ENCODE measurements around the gene CCDC38.
"Not testable (repeated sequence)": the region's sequence is repeated elsewhere in the genome, so short reads cannot be mapped to it uniquely, and the experiment has no call there.

Gene CCDC38

DNA sequence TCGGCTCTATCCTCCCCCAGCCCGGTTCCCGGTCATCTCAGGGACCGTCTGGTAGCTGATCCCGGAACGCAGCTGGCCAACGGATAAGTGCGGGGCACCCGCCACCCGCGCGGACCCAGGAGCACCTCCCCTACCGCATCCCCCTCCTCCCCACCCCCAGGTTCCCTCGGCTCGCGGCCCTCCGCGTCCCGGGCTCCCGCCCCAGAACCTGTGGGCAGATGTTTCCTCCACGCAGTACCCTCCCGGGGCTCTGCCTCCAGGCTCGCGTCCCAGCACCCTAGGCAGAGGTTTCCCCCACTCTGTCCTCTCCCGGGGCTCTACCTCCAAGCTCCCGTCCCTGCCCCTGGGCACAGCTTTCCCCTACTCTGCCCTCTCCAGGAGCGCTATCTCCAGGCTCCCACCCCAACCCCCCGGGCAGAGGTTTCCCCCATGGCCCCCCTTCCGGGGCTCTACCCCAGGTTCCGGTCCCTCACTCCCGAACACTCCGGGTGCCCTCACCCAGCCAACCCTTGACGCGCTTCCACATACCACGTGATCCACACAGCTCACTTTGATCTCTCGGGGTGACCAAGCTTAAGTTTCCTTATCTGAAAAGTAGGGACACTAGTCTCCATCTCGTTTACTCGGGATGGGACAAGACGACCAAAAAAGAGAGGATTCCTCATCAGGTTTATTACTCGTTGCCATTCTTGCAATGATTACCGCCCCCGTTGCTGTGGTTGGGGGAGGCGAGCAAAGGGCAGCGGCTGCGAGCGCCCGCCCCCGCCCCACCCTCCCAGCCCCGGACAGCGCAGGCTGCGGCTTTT lies at the start of gene CCDC38:
CCDC38 (minus strand) TSS at position 91 of the 806 bp plus-strand sequence. CDS start 6,105 bp downstream, outside the sequence.
- peak; percentile 88 for DNase-seq

- DNase-seq, result no peak
These were observed 47.7 kb upstream of the CCDC38 start for GRCh38 chr12:95990136-95990535.

GRCh38 chr12:95989504-95990123 lies 47.2 kb upstream of the CCDC38 start:
- DNase-seq, result no peak

- DNase-seq, result no peak
These were observed 46.3 kb upstream of the CCDC38 start for GRCh38 chr12:95988506-95989275.

DNA sequence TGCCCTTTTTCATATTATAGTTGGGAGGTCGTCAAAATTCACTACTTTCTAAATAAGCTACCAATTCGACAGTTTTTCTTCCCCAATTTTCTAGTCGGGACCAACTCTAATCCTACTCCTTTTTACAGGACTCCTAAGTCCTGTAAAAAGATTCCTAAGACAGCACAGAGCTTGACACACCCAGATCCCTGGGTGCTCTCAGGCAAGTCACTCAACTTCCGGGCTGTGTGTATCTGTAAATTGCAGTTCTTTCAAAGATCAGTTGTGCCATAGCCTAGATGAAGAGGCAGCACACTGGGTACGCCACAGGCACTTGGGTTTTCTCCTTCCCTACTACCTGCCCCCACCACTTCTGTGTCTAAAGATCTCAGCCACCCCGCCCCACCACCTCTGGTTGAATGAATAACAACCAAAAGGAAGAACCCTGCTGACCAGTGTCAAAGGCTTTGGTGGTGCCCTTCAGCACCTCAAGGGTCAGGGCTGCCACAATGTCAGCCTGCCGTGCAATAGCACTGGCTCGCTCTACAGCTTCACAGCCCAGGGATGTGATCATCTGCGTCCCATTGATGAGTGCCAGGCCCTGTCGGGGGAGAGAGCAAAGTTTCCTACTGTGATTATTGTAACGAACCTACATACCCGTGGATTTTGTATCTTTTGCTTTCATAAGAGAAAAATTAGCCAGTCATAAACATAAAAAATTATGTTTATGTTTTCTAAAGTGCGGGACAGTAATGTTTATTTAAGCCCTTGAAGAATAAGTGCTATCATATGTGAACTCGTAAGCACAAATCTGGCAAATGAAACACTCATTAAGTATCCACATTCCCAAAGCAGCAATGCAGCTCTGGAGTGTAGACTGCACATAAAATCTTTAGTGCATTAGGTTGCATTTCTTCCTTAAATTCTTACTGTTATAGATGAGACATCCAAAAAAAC lies 44.5 kb upstream of the CCDC38 start:
- no peak for DNase-seq

DNA sequence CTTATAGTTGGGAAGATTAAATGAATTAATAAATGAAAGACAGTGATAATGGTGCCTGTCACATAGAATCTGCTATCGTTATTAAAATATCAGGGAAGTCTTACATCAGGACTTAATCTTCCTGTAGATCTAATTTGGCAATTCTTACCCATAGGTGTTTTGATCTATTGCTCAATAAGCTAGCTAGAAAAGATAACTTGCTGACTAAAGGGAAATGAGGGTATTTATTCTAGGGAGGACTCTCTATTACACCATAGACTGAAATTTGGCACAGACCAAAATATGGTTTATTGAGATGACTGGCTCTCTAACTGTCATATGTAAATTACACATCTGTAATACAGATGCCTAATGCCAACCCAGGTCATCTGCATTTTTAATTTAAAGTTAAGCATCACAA lies 42.3 kb upstream of the CCDC38 start:
- no peak for DNase-seq

DNA sequence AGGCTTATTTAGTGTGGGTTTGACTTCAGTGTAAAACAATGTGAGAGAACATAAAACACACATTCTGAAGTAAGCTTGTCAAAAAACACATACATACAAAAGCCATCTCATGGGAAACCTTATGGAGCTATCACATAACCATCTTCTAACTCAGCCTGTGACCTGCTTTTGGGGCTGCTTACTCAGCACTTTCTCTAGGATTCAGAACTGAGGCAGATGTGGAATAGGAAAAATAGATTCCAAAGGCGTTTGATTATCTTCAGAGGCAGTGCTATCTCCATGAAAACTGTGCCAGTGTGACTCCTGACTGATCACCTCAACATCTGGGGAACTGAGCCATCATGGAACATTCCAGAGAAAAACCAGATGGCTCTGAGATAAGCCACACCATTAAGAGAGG lies 40.2 kb upstream of the CCDC38 start:
- no peak for DNase-seq

DNA sequence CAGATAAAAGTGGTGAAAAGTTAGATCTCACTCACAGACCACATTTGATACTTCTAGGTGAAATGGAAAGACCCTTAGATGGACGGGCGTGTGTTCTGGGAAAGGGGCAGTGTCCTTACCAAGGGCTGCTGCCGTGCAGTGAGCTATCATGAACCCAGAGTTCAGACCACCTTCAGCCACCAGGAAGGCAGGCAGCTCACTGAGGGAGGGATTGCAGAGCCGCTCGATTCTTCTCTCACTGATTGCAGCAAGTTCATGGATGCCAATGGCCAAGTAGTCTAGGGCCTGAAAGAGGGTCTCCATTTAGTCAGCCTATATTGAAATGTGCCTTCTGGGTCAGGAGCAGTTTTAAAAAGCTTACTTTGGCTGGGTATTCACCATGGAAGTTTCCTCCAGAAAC lies 38.0 kb upstream of the CCDC38 start:
- DNase-seq, result no peak

DNA sequence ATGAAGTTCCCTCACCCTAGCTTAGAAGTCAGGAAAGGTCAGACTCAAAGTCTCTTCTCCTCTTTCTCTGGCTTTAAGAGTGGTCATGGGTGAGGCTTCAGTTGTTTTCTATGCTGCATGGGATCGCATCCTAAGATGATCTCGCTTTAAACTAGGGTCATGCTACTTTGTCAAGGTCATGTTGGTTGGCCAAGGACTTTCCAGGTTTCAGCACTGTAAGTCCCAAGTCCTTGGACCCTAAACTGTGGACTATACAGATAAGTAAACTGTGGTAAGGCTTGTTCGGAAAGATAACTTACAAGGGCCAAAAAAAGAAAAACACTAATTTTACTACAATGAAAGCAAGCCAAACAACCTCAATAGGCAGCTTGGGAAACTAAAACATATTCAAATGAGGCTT lies 36.4 kb upstream of the CCDC38 start:
- no peak for DNase-seq

GRCh38 chr12:95978351-95978750 lies 35.9 kb upstream of the CCDC38 start:
- DNase-seq, result no peak

- DNase-seq, result no peak
These were observed 35.4 kb upstream of the CCDC38 start for GRCh38 chr12:95977764-95978305.

DNA sequence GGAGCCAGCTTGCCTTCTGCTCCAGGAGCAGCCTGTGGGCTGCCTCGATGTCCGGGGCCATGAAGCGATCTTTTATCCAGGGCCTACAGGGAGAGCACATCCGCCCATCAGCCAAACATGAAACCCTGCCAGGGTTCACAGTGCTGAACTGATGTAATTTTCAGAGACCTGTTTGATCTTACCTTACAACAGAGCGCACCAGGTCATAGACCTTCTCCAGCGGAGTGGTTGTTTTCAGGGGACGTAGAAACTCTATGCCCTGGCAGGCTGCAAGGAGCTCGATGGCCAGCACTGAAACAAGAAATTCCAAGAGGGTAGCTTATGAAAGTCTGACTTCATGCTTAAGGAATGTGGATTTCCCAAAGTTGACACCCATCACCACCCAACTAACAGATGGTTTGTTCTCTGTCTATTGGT lies 34.0 kb upstream of the CCDC38 start:
- no peak for DNase-seq

DNA sequence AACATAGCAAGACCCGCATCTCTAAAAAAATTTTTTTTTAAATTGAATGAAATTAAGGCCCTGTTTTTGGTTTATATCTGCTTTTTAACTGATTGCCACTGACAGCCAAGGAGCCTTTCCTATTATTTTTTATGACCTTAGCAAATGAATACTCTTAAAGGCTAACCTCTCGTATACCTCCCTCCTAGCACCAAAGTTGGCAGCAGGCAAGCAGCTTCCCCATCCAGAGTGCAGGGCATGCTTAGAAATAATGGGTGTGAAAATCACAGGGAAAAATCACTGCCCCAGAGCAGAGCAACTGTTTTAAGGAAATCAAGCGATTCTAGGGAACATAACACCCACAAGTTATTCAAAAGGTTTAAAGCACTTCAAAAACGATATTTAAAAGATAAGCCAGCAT lies 33.1 kb upstream of the CCDC38 start:
- no peak for DNase-seq

DNA sequence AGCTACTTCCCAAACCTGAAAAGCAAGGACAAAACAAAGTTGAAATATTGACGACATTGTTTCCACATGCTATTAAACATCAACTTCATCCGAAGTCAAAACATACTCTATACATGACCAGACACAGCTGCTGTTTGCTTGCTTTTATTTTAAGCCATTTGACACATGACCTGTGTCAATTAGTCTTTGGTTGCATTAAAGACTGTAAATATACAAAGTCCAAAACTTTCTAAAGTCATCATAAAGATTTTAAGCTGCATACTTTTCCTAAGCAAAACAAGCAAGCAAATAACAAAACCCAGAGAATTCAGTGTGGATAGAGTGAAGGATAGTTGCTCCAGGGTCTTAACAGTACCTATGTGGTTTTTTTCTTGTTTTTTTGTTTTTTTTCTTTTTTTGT lies 31.9 kb upstream of the CCDC38 start:
- no peak for DNase-seq

DNA sequence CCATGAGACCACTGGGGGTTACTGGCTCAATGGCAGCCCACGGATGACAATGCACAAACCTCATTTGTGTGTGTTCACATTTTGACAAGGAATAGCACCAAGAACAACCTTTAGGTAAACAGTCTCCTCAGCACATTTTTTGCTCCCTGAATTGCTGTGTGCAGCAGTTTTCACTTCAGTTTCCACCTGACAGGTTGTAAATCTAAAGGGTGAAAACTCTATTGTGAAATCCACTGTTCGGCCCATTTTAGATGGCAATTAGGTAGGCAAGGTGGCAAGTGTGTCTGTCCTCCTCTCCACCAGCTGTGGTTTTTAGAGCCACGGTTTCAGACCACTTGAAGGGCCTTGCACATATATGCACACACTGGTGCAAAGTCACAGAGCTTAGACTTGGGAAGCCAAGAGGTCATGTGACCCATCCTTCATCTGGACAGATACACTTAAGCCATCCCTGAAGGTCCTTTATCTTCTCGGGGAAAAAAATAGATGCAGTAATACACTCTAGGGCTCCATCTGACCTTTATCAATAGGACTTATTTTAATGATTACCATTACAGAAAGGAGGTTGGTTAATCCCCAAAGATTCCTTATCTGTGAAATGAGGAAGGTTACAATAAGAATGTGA lies 30.5 kb upstream of the CCDC38 start:
- no peak for DNase-seq

DNA sequence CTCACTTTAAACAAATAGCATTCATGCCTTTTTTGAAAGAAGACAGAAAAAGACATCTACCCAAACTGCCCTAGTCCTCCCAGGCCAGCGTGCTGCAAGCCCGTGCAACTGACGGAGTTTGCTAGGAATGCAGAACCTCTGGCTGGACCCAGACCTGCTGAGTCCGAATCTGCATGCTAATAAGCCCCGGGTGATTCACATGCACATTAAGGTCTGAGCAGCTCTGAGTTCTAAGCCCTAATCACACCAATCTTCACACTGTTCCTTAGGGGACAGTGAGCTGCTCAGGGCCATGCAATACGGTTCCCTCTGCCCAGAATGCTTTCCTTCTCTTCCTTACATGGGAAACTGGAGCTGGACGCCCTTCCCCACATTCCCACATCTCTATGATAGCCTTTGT lies 28.5 kb upstream of the CCDC38 start:
- no peak for DNase-seq

DNA sequence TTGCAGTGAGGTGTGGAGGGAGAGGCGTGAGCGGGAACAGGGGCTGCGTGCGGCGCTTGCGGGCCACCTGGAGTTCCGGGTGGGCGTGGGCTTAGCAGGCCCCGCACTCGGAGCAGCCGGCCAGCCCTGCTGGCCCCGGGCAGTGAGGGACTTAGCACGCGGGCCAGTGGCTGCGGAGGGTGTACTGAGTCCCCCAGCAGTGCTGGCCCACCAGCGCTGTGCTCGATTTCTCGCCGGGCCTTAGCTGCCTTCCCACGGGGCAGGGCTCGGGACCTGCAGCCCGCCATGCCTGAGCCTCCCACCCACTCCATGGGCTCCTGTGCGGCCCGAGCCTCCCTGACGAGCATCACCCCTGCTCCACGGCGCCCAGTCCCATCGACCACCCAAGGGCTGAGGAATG lies 26.7 kb upstream of the CCDC38 start:
- DNase-seq, result not testable (repeated sequence)

DNA sequence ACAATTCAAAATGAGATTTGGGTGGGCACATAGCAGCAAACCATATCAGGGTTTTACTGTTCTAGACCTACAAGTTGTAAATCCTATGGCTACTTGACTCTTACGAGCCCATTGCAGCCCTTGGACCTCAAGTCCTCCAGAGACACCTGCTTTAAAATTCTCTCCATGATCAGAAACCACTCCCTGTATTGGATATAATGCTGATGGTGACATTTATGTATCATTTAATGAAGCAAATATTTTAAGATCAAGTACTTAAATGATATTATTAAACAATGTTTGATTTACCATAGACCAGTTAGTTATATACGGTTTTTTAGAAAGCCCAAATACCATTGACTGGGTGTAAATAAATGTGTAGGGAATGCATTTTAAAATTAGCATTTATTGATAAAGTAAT lies 24.9 kb upstream of the CCDC38 start:
- no peak for DNase-seq

DNA sequence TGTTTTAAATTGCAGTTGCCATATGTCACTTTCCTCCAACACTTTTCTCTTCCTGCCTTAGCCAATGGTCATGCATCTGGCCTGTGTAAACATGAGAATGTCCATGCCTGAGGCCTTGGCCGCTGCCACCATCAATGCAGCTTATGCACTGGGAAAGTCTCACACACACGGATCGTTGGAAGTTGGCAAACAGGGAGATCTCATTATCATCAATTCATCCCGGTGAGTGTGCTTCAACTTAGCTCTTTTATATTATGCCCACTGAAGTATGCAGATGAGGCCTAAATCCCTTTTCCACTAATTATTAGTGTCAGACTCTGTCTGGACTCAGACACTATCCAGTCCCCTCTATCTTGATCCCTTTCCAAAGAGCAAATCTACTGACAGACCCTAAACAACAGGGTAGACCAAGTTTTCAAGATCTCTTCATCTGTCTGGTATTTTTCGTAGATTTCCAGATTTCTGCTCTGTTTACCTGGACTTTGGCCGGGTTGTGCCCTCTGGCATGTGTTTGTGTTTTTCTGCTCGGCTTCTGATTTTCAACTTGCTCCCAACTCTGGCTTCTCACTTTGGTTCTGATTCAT lies 24.0 kb upstream of the CCDC38 start:
- DNase-seq, result no peak

DNA sequence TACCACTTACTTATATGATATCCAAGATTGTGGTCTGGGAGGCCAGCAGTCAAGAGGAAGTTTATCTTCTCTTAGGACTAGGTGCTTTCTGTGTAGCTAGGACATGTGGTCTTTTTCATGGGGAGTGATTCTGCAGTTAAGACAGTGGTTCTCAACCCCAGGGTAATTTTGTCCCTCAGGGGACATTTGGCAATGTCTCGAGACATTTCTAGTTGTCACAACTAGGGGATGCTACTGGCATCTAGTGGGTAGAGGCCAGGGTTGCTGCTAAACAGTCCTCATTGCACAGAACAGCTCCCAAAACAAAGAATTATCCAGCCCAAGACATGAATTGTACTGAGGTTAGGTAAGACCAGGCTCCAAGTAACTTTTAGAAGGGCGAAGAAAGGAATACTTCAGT lies 20.7 kb upstream of the CCDC38 start:
- no peak for DNase-seq

- DNase-seq, result no peak
These were observed 19.8 kb upstream of the CCDC38 start for GRCh38 chr12:95962222-95962621.

DNA sequence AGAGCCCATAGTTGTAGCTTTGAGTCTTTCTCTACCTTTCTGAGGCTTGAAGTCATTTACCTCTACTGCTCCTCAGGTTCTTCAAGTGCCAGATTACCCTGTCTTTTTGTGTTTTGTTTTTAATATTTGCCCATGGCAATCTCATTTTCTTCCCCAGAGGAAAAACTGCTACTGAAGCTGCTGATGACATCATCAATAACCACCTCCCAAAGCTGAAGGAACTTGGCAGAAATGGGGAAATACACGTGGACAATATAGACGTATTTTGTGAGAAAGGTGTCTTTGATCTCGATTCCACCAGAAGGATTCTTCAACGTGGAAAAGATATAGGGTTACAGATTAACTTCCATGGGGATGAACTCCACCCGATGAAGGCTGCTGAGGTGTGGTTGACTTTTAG lies 17.8 kb upstream of the CCDC38 start:
- DNase-seq, result no peak

Data from activated CD8-positive, alpha-beta memory T cell treated with anti-CD3 and anti-CD28 coated beads, Interleukin-2, amount 50 U/mL, for 48 hours (primary cell).